ENCODE results near the gene PTPRM. TPM values are rescaled to one million over a fixed set of nuclear protein-coding genes. Genes with fewer than 3 reads are reported as not detected.

Gene PTPRM
- total and polyA plus RNA-seq, 4 donors = 118 to 160 (median 122) TPM

GRCh38 chr18:7750966-7751365 lies 183.8 kb downstream of the PTPRM start:
- no peak overlapping the region for H3K4me3 ChIP-seq (ENCODE audit: low read depth, low read length)
- no peaks in the 10 kb centered on the region for H3K27me3 ChIP-seq (ENCODE audit: control insufficient read depth, insufficient read depth, low read length)
- H3K36me3 ChIP-seq (ENCODE audit: control insufficient read depth, insufficient read depth, low read length) = no peaks in the 10 kb centered on the region
- H3K27ac ChIP-seq (ENCODE audit: low read depth, low read length) = no peak overlapping the region
- 77% methylated on average over 3 of the region's 5 CpGs for WGBS (ENCODE audit: insufficient coverage)
- DNase-seq (ENCODE audit: low read depth in 4 of 6, low spot score in 6 of 6) = no peak
- peaks cover 3% of the 10 kb centered on the region for H3K4me1 ChIP-seq (ENCODE audit: control insufficient read depth, insufficient read depth, low read length)
- H3K9me3 ChIP-seq (ENCODE audit: control insufficient read depth, insufficient read depth, low read length) = no peaks in the 10 kb centered on the region

DNA sequence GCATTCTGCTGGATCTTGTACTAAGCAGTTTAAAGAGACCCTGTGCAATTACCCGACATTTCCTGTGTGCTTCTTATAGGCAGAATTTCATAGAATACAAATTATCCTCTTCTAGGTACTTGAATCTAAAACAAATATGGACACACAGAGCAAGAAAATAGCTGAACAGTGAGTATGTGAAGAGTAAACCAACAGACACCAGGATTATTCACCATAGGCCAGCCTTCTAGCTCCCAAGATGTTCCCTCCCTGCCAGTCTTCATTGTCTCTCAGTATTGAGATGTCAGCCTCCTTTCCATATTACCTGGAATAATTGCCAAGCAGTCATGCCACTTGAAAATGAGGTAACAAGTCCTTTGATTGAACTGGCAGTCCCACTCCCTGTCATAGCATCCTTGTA lies 187.1 kb downstream of the PTPRM start:
- Histone ChIP-seq H3K4me1 (ENCODE audit: control insufficient read depth, insufficient read depth, low read length) (peaks cover 3% of the 10 kb centered on the region), H3K27ac (ENCODE audit: low read depth, low read length) (no peak overlapping the region), H3K4me3 (ENCODE audit: low read depth, low read length) (no peak overlapping the region), H3K36me3 (ENCODE audit: control insufficient read depth, insufficient read depth, low read length) (no peaks in the 10 kb centered on the region), H3K27me3 (ENCODE audit: control insufficient read depth, insufficient read depth, low read length) (no peaks in the 10 kb centered on the region), H3K9me3 (ENCODE audit: control insufficient read depth, insufficient read depth, low read length) (no peaks in the 10 kb centered on the region)
- no peak for DNase-seq (ENCODE audit: low read depth in 4 of 6, low spot score in 6 of 6)
- no CpG with 5 or more reads among the region's 1 CpG for WGBS (ENCODE audit: insufficient coverage)

- WGBS (ENCODE audit: insufficient coverage) = 75% methylated on average over 3 of the region's 7 CpGs
- DNase-seq (ENCODE audit: low read depth in 4 of 6, low spot score in 6 of 6) = no peak
- Histone ChIP-seq H3K9me3 (ENCODE audit: control insufficient read depth, insufficient read depth, low read length) (no peaks in the 10 kb centered on the region), H3K27ac (ENCODE audit: low read depth, low read length) (no peak overlapping the region), H3K27me3 (ENCODE audit: control insufficient read depth, insufficient read depth, low read length) (no peaks in the 10 kb centered on the region), H3K4me3 (ENCODE audit: low read depth, low read length) (no peak overlapping the region), H3K36me3 (ENCODE audit: control insufficient read depth, insufficient read depth, low read length) (no peaks in the 10 kb centered on the region), H3K4me1 (ENCODE audit: control insufficient read depth, insufficient read depth, low read length) (no peaks in the 10 kb centered on the region)
Measured at GRCh38 chr18:7754725-7755181, 187.6 kb downstream of the PTPRM start.

DNA sequence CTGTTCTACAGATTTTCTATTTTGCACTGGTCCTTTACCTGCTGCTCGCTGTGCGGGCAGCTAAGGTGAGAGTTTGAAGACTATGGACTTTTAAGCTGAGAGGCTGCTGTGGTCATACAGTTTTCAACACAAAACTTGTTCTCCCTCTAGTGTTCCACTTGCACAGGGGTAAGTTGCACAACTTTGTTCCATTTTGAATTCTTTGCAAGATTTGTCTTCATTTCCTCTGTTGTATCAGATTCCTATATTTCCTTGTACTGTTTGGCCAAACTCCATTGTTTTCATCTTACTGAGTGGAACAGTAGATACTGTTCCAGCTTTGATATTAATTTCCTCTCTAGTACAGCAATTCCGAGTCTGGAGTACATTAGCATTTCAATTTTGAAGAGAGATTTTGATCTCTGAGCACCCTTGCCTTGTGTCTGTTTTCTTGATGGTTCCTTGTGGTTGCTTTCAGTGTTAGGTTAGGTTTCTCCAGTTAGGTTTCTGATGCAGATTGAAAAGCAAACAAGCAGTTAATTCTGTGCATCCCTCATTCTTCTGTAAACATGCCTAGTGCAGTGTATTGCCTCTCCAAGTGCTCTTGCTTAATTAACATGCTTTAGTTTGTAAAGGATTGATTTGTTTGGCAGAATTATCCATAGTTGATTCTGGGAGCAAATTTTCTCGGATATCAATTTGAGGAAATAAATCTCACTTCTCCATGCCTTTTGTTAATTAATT lies 188.8 kb downstream of the PTPRM start:
- no peaks in the 10 kb centered on the region for H3K27me3 ChIP-seq (ENCODE audit: control insufficient read depth, insufficient read depth, low read length)
- H3K27ac ChIP-seq (ENCODE audit: low read depth, low read length) = no peak overlapping the region
- no peak overlapping the region for H3K4me3 ChIP-seq (ENCODE audit: low read depth, low read length)
- no peak for DNase-seq (ENCODE audit: low read depth in 4 of 6, low spot score in 6 of 6)
- H3K4me1 ChIP-seq (ENCODE audit: control insufficient read depth, insufficient read depth, low read length) = no peaks in the 10 kb centered on the region
- no CpG with 5 or more reads among the region's 4 CpGs for WGBS (ENCODE audit: insufficient coverage)
- H3K9me3 ChIP-seq (ENCODE audit: control insufficient read depth, insufficient read depth, low read length) = no peaks in the 10 kb centered on the region
- no peaks in the 10 kb centered on the region for H3K36me3 ChIP-seq (ENCODE audit: control insufficient read depth, insufficient read depth, low read length)

- no peaks in the 10 kb centered on the region for H3K4me1 ChIP-seq (ENCODE audit: control insufficient read depth, insufficient read depth, low read length)
- no peaks in the 10 kb centered on the region for H3K9me3 ChIP-seq (ENCODE audit: control insufficient read depth, insufficient read depth, low read length)
- no peak for DNase-seq (ENCODE audit: low read depth in 4 of 6, low spot score in 6 of 6)
- no peaks in the 10 kb centered on the region for H3K36me3 ChIP-seq (ENCODE audit: control insufficient read depth, insufficient read depth, low read length)
- no peak overlapping the region for H3K4me3 ChIP-seq (ENCODE audit: low read depth, low read length)
- WGBS (ENCODE audit: insufficient coverage) = no CpG with 5 or more reads among the region's 2 CpGs
- H3K27me3 ChIP-seq (ENCODE audit: control insufficient read depth, insufficient read depth, low read length) = no peaks in the 10 kb centered on the region
- no peak overlapping the region for H3K27ac ChIP-seq (ENCODE audit: low read depth, low read length)
Measured at GRCh38 chr18:7757175-7757574, 190.1 kb downstream of the PTPRM start.

DNA sequence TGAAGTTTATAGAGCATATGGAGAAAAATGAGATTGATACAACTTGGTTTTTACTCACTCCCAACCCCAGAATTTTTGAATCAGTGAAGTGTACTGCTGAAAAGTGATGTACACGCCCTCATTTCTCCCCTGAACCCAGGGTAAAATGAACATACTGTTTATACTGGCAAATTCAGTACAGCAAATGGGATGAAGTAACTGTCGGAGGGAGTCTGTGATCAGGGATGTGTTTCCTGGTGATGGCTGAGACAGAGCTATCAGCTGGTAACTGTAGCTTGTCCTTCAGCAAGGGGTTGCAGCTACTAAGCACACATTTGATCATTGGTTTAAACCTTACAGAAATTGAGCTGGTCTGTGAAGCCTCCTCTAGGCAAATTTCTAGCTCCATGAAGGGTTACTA lies 191.6 kb downstream of the PTPRM start:
- H3K4me1 ChIP-seq (ENCODE audit: control insufficient read depth, insufficient read depth, low read length) = no peaks in the 10 kb centered on the region
- 60% methylated on average over 1 of the region's 2 CpGs for WGBS (ENCODE audit: insufficient coverage)
- no peak overlapping the region for H3K4me3 ChIP-seq (ENCODE audit: low read depth, low read length)
- H3K27ac ChIP-seq (ENCODE audit: low read depth, low read length) = no peak overlapping the region
- H3K27me3 ChIP-seq (ENCODE audit: control insufficient read depth, insufficient read depth, low read length) = no peaks in the 10 kb centered on the region
- H3K9me3 ChIP-seq (ENCODE audit: control insufficient read depth, insufficient read depth, low read length) = no peaks in the 10 kb centered on the region
- H3K36me3 ChIP-seq (ENCODE audit: control insufficient read depth, insufficient read depth, low read length) = no peaks in the 10 kb centered on the region
- peak in 1 of 6 donors; percentile 26 for DNase-seq (ENCODE audit: low read depth in 4 of 6, low spot score in 6 of 6)

DNA sequence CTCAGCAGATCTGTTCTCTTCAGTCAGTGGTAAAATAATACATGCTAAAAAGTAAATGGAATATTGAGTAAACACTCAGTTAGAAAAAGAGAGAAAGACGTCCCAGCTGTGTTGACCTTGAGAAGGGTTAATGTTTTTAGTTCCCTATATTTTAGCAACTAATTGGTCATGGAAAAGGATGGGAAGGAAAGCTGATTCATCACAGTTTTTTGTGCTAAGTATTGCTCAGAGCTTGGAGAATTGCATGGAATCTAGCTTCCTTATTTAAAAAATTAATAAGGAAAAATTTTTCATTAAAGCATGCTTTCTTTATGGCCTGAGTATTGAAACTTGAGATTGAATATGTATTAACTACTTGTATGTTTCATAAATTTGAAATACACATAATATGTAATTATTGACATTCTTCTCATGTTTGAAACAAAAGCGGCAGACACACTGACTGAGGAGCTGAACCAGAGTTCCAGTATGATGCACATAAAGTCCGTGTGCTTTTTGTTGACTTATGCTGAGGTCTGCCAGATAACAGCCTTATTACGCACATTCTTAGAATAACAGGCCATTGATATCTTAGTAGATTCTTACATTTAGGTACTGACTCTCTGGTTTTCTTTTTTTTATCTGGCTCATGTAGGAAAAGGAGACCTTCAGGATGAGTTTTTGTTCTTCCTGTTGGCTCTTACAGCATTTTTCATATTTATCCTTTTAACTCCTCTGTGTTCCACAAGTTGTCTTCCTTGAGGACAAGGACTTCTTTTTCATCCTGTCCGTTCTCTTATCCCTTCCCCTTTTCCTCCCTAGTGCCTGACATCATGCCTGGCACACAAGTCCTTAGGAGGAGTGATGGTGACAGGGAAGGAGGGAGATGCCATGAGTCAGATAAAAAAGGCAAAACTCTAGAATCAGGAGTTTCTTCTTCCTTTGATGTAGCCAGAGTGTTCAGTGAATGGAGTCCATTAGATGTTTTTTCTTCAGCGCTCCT lies 194.1 kb downstream of the PTPRM start:
- no peaks in the 10 kb centered on the region for H3K9me3 ChIP-seq (ENCODE audit: control insufficient read depth, insufficient read depth, low read length)
- no CpG with 5 or more reads among the region's 6 CpGs for WGBS (ENCODE audit: insufficient coverage)

DNA sequence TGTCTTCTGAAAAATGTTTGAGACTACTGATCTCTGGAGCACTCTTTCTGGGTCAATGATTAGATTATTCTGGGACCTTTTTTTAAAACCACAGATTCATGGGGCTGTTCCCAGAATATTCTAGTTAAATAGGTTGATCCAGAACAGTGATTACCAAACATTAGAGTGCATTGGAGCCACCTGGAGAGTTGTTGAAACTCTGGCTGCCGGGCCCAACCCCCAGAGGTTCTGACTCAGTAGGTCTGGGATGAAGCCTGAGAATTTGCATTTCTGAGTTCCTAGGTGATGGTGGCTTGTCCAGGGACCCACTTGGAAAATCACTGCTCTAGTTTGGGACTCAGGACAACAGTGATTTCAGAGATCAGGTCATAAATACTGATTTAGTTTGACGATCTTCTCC lies 197.3 kb downstream of the PTPRM start:
- Histone ChIP-seq H3K36me3 (ENCODE audit: control insufficient read depth, insufficient read depth, low read length) (no peaks in the 10 kb centered on the region), H3K27ac (ENCODE audit: low read depth, low read length) (no peak overlapping the region), H3K4me1 (ENCODE audit: control insufficient read depth, insufficient read depth, low read length) (peaks cover 5% of the 10 kb centered on the region), H3K9me3 (ENCODE audit: control insufficient read depth, insufficient read depth, low read length) (no peaks in the 10 kb centered on the region), H3K4me3 (ENCODE audit: low read depth, low read length) (no peak overlapping the region), H3K27me3 (ENCODE audit: control insufficient read depth, insufficient read depth, low read length) (no peaks in the 10 kb centered on the region)
- DNase-seq (ENCODE audit: low read depth in 4 of 6, low spot score in 6 of 6) = no peak
- WGBS (ENCODE audit: insufficient coverage) = 50% methylated on average over 1 of the region's 2 CpGs

More for the DNA sequence above, 194.1 kb downstream of the PTPRM start:
- peaks cover under 1% of the 10 kb centered on the region for H3K4me1 ChIP-seq (ENCODE audit: control insufficient read depth, insufficient read depth, low read length)
- H3K27ac ChIP-seq (ENCODE audit: low read depth, low read length) = peak overlapping the region; percentile 50
- H3K36me3 ChIP-seq (ENCODE audit: control insufficient read depth, insufficient read depth, low read length) = no peaks in the 10 kb centered on the region
- H3K4me3 ChIP-seq (ENCODE audit: low read depth, low read length) = no peak overlapping the region
- no peaks in the 10 kb centered on the region for H3K27me3 ChIP-seq (ENCODE audit: control insufficient read depth, insufficient read depth, low read length)
- DNase-seq (ENCODE audit: low read depth in 4 of 6, low spot score in 6 of 6) = peak in 1 of 6 donors; percentile 25

- no peak overlapping the region for H3K4me3 ChIP-seq (ENCODE audit: low read depth, low read length)
- H3K4me1 ChIP-seq (ENCODE audit: control insufficient read depth, insufficient read depth, low read length) = peaks cover 5% of the 10 kb centered on the region
- WGBS (ENCODE audit: insufficient coverage) = 56% methylated on average over 4 of the region's 4 CpGs
- no peaks in the 10 kb centered on the region for H3K36me3 ChIP-seq (ENCODE audit: control insufficient read depth, insufficient read depth, low read length)
- H3K9me3 ChIP-seq (ENCODE audit: control insufficient read depth, insufficient read depth, low read length) = no peaks in the 10 kb centered on the region
- H3K27me3 ChIP-seq (ENCODE audit: control insufficient read depth, insufficient read depth, low read length) = no peaks in the 10 kb centered on the region
- H3K27ac ChIP-seq (ENCODE audit: low read depth, low read length) = no peak overlapping the region
- no peak for DNase-seq (ENCODE audit: low read depth in 4 of 6, low spot score in 6 of 6)
Measured at GRCh38 chr18:7766346-7766745, 199.2 kb downstream of the PTPRM start.

All from spinal cord (tissue), 10 donors.